ENCODE results near the gene ANK3.
"Not testable (repeated sequence)": the region's sequence is repeated elsewhere in the genome, so short reads cannot be mapped to it uniquely, and the experiment has no call there.

The ANK3 gene

DNA sequence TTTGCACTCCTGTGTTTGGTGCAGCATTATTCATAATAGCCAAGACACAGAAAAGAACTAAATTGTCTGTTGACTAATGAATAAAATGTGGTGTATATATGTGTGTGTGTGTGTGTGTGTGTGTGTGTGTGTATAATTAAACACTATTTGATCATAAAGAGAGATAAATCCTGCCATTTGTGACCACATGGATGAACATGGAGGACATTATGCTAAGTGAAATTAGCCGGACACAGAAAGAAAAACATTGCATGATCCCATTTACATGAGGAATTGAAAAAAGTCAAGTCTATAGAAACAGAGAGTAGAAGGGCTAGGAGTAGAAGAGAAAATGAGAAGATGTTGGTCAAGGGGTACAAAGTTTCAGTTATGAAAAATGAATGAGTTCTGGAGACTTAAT is 85.9 kb downstream of the ANK3 start:
- Histone ChIP-seq H3K4me1 (ENCODE audit: control insufficient read depth in 1 of 2, insufficient read depth in 2 of 2, low read length in 2 of 2) (no peaks in the 10 kb centered on the region), H3K4me3 (ENCODE audit: low read depth in 1 of 2, low read length in 2 of 2) (no peak overlapping the region), H3K27me3 (ENCODE audit: low read depth, low read length) (no peaks in the 10 kb centered on the region), H3K27ac (ENCODE audit: low read length) (no peak overlapping the region), H3K9me3 (ENCODE audit: control insufficient read depth in 1 of 2, low read length in 2 of 2) (no peaks in the 10 kb centered on the region), H3K36me3 (ENCODE audit: control insufficient read depth in 1 of 2, insufficient read depth in 2 of 2, low read length in 2 of 2) (no peaks in the 10 kb centered on the region)

DNA sequence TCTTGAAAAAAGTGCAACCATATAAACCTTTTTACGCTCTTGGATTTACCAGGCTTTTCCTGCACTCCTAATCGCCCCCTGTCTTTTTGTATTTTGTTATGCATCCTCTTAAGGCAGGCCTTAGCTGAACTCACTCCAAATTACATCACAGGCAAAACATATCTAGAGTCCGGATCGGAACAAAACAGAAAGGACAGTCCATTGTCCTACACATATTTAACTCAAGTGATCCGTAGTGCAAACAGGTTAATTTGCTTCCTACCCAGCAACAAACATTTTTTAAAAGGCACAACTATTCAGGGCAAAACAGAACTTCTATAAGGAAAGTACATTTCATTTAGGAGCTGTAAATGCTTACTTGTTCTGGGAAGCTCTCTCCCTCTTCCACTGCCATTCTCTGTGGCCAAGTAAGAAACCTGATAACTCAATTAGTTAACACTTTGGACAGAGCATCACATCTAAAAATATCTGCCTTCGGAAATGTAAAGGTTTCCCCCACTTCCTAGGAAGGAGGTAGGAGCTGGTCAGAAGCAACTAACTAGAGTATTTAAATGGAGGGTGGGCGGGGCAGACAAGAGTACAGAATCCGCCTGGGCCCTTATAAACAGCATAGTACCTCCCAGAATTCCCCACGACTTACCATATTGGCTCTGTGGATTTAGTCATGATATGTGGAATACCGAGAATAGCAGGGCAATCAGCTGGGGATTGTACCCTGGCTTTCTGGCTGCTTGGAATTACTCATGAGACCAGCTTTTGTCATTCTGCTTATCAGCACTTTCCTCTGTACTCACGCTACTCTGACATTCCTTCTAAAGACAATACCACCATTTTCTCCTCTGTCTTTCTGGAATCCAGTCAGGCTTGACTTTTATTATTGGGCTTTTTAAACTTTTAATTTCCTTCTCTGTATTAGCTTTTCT is 89.5 kb downstream of the ANK3 start:
- H3K4me3 ChIP-seq (ENCODE audit: low read depth in 1 of 2, low read length in 2 of 2): peak overlapping the region; percentile 21 to 35
- H3K36me3 ChIP-seq (ENCODE audit: control insufficient read depth in 1 of 2, insufficient read depth in 2 of 2, low read length in 2 of 2): no peaks in the 10 kb centered on the region
- peak overlapping the region; percentile 58 for H3K27ac ChIP-seq (ENCODE audit: low read length)
- no peaks in the 10 kb centered on the region for H3K9me3 ChIP-seq (ENCODE audit: control insufficient read depth in 1 of 2, low read length in 2 of 2)
- H3K27me3 ChIP-seq (ENCODE audit: low read depth, low read length): no peaks in the 10 kb centered on the region
- H3K4me1 ChIP-seq (ENCODE audit: control insufficient read depth in 1 of 2, insufficient read depth in 2 of 2, low read length in 2 of 2): no peaks in the 10 kb centered on the region

DNA sequence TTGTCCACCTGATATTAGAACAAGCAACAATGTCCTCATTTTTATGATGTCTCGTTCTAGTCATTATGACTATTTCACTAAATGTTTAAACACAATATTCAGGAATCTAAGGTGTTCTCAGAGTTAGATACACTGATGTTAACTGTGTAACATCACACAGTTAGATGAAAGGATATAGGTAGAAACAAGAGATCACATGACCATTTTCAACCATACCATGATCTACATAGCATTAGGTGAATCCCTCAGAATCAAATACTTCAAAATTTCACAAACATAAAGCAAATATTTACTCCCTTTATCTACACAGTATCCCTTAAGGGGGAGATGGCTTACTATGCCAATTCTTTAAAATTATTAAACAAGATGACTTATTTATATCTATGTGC is 90.3 kb downstream of the ANK3 start:
- Histone ChIP-seq H3K9me3 (ENCODE audit: control insufficient read depth in 1 of 2, low read length in 2 of 2) (no peaks in the 10 kb centered on the region), H3K27ac (ENCODE audit: low read length) (no peak overlapping the region), H3K27me3 (ENCODE audit: low read depth, low read length) (no peaks in the 10 kb centered on the region), H3K4me3 (ENCODE audit: low read depth in 1 of 2, low read length in 2 of 2) (peak overlapping the region in 1 of 2 donors; percentile 8), H3K36me3 (ENCODE audit: control insufficient read depth in 1 of 2, insufficient read depth in 2 of 2, low read length in 2 of 2) (no peaks in the 10 kb centered on the region), H3K4me1 (ENCODE audit: control insufficient read depth in 1 of 2, insufficient read depth in 2 of 2, low read length in 2 of 2) (no peaks in the 10 kb centered on the region)

DNA sequence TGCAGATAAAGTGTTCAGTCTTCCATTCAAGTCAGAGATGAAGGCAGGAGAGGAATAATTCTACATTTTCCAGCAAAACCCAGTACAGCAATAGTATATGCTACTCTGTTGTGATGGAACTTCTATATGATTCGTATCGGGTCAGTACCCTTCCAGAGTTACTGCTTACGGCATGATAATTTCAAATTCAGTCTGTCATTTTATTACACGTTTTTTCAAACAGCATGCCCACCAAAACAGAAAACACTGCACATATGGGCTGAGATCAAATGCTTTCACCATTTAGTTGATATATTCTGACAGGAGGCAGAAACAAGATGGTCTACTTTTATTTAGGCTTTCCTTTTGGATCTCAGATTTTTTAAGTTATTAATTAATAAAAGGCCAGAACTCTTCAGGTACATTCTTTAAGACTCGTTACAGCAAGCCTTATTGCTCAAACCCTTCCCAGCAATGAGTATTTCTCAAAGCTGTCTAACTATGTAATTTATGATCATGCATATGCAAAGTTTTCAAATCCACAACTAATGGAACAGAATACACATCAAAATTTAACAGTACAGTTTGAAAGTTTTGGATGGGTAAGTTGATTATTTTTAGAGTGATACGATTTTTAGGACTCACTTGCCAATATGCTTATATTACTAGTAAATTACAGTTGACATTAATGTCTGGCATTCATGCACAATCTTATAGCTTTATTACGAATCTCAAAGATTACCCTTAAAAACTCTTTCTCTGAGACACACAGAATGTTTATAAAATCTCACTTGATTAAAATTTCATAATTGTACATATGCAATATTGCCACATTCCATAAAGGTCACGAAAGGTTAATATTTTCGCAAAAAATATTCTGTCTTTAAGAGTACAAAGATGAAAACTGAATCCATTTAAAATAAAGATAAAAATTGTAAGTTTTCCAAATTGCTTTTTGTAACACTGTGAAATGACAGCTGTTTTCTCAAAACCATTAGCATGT is 91.0 kb downstream of the ANK3 start:
- Histone ChIP-seq H3K9me3 (ENCODE audit: control insufficient read depth in 1 of 2, low read length in 2 of 2) (no peaks in the 10 kb centered on the region), H3K36me3 (ENCODE audit: control insufficient read depth in 1 of 2, insufficient read depth in 2 of 2, low read length in 2 of 2) (no peaks in the 10 kb centered on the region), H3K27ac (ENCODE audit: low read length) (peak overlapping the region; percentile 28), H3K4me1 (ENCODE audit: control insufficient read depth in 1 of 2, insufficient read depth in 2 of 2, low read length in 2 of 2) (no peaks in the 10 kb centered on the region), H3K4me3 (ENCODE audit: low read depth in 1 of 2, low read length in 2 of 2) (peak overlapping the region in 1 of 2 donors; percentile 35), H3K27me3 (ENCODE audit: low read depth, low read length) (no peaks in the 10 kb centered on the region)

DNA sequence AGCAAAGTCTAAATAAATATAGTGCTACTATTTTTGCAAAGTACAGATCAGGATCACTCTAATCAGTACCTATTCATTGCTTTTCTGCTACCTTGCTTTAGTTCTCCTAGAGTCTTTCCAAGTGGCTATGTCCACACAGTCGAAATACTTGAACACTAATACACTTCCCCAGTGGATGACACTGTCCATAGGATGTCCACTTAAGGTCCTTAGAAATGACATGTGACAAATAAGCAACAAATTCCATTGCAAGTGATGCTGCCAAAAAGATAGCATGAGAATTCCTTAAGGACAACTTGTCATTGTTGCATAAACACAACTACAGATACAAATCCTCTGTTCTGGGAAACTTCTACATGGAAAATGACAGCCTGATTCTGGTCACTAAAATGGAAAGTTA is 93.6 kb downstream of the ANK3 start:
- H3K4me3 ChIP-seq (ENCODE audit: low read depth in 1 of 2, low read length in 2 of 2): no peak overlapping the region
- no peak overlapping the region for H3K27ac ChIP-seq (ENCODE audit: low read length)
- H3K9me3 ChIP-seq (ENCODE audit: control insufficient read depth in 1 of 2, low read length in 2 of 2): no peaks in the 10 kb centered on the region
- no peaks in the 10 kb centered on the region for H3K4me1 ChIP-seq (ENCODE audit: control insufficient read depth in 1 of 2, insufficient read depth in 2 of 2, low read length in 2 of 2)
- H3K36me3 ChIP-seq (ENCODE audit: control insufficient read depth in 1 of 2, insufficient read depth in 2 of 2, low read length in 2 of 2): no peaks in the 10 kb centered on the region
- H3K27me3 ChIP-seq (ENCODE audit: low read depth, low read length): no peaks in the 10 kb centered on the region

DNA sequence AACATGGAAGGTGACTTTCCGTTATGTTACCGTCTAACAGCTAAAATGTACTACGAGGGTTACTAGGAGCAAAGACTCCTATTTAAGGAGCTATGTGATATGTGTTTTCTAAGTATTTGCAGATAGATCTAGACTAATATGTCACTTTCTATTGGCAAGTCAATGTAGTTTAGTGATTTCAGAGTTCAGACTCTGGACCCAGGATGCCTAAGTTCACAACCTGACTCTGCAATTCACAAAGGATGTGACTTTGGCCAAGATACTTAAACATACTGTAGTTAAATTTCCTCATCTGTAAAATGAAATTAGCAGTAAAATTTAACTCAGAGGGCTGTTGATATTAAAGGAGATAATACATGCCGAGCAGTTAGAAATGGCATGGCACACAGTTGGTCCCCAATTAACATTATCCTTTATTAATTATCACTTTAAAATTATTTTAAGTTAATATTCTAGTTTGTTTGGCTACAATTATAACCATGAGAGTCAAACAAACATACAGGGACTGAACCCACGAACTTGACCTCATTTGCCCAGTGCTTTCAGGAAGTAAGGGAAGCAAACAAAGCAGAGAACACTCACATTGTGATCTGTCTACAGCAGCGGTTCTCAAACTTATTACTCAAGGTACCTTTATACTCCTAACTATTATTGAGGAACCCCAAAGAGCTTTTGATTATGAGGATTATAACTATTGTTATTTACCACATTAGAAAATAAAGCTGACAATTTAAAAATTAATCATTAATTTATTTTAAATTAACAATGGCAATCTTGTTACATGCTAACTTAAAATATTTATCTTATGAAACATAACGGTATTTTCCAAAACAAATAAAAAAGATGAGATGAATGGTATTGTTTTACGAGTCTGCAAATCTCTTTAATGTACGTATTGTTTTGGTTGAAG is 94.4 kb downstream of the ANK3 start:
- H3K4me1 ChIP-seq (ENCODE audit: control insufficient read depth in 1 of 2, insufficient read depth in 2 of 2, low read length in 2 of 2): peaks cover 0 to 4% of the 10 kb centered on the region in 2 donors
- no peaks in the 10 kb centered on the region for H3K27me3 ChIP-seq (ENCODE audit: low read depth, low read length)
- H3K4me3 ChIP-seq (ENCODE audit: low read depth in 1 of 2, low read length in 2 of 2): no peak overlapping the region
- no peaks in the 10 kb centered on the region for H3K9me3 ChIP-seq (ENCODE audit: control insufficient read depth in 1 of 2, low read length in 2 of 2)
- H3K27ac ChIP-seq (ENCODE audit: low read length): no peak overlapping the region
- H3K36me3 ChIP-seq (ENCODE audit: control insufficient read depth in 1 of 2, insufficient read depth in 2 of 2, low read length in 2 of 2): no peaks in the 10 kb centered on the region

DNA sequence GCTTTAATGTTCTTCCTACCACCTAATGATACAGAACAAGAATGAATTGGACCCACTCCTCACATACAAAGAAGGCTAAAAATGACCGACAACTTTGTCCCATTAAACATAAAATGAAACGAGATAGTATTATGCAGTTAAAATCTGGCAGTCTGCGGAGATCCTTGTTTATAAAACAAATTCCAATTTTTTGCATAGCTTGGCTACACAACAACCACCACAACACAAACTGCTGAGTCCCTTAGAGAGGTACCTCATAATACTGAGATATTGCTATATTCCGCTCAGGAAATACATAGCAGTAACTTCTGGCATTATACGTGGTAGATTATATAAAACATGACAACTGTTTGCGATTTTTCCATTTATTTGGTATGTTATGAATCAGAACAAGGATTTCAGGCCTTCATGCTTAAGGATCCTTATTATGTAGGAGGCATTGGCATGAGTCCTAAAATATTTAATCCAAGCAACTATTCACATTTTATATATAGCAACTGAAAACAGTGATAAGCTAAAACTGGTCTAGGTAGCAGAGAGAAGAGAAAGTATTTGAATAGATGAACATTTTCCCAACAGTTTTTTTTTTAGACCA is 96.0 kb downstream of the ANK3 start:
- H3K27me3 ChIP-seq (ENCODE audit: low read depth, low read length): no peaks in the 10 kb centered on the region
- no peaks in the 10 kb centered on the region for H3K36me3 ChIP-seq (ENCODE audit: control insufficient read depth in 1 of 2, insufficient read depth in 2 of 2, low read length in 2 of 2)
- no peak overlapping the region for H3K4me3 ChIP-seq (ENCODE audit: low read depth in 1 of 2, low read length in 2 of 2)
- no peaks in the 10 kb centered on the region for H3K9me3 ChIP-seq (ENCODE audit: control insufficient read depth in 1 of 2, low read length in 2 of 2)
- H3K27ac ChIP-seq (ENCODE audit: low read length): no peak overlapping the region
- H3K4me1 ChIP-seq (ENCODE audit: control insufficient read depth in 1 of 2, insufficient read depth in 2 of 2, low read length in 2 of 2): peaks cover 0 to 4% of the 10 kb centered on the region in 2 donors

DNA sequence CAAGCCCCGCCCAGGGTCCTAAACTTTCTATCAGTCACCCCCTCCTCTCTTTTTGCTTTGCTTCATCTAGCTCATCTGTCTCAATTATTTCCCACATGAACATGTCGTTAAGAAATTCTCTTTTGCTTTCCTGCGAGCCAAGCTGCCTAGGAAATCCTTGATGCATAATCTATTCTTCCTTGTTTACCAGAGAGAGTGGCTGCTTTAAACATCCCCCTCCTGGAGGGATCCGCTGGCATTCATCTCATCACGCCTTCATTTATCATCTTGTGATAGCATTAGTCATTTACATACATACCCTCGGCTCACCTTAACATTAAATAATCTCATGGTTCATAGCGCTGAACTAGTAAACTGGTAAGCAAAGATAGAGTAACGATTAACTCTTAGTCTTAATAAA is 96.7 kb downstream of the ANK3 start:
- Histone ChIP-seq H3K4me3 (ENCODE audit: low read depth in 1 of 2, low read length in 2 of 2) (no peak overlapping the region), H3K36me3 (ENCODE audit: control insufficient read depth in 1 of 2, insufficient read depth in 2 of 2, low read length in 2 of 2) (no peaks in the 10 kb centered on the region), H3K27ac (ENCODE audit: low read length) (no peak overlapping the region), H3K9me3 (ENCODE audit: control insufficient read depth in 1 of 2, low read length in 2 of 2) (no peaks in the 10 kb centered on the region), H3K4me1 (ENCODE audit: control insufficient read depth in 1 of 2, insufficient read depth in 2 of 2, low read length in 2 of 2) (peaks cover 0 to 9% of the 10 kb centered on the region in 2 donors), H3K27me3 (ENCODE audit: low read depth, low read length) (no peaks in the 10 kb centered on the region)

DNA sequence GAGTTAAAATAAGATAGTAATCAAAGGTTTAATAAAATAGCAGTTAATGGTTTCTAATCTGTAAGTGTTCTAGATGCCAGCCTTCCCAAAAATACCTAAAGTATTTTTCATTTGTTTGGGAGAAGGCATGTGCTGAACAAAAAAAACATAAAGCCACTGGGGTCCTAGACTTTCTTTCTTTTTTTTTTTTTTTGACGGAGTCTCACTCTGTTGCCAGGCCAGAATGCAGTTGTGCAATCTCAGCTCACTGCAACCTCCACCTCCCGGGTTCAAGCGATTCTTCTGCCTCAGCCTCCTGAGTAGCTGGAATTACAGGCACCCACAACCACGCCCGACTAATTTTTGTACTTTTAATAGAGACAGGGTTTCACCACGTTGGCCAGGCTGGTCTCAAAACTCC is 97.1 kb downstream of the ANK3 start:
- H3K9me3 ChIP-seq (ENCODE audit: control insufficient read depth in 1 of 2, low read length in 2 of 2); H3K27me3 ChIP-seq (ENCODE audit: low read depth, low read length); H3K27ac ChIP-seq (ENCODE audit: low read length); H3K4me3 ChIP-seq (ENCODE audit: low read depth in 1 of 2, low read length in 2 of 2); H3K4me1 ChIP-seq (ENCODE audit: control insufficient read depth in 1 of 2, insufficient read depth in 2 of 2, low read length in 2 of 2); H3K36me3 ChIP-seq (ENCODE audit: control insufficient read depth in 1 of 2, insufficient read depth in 2 of 2, low read length in 2 of 2): not testable (repeated sequence)

DNA sequence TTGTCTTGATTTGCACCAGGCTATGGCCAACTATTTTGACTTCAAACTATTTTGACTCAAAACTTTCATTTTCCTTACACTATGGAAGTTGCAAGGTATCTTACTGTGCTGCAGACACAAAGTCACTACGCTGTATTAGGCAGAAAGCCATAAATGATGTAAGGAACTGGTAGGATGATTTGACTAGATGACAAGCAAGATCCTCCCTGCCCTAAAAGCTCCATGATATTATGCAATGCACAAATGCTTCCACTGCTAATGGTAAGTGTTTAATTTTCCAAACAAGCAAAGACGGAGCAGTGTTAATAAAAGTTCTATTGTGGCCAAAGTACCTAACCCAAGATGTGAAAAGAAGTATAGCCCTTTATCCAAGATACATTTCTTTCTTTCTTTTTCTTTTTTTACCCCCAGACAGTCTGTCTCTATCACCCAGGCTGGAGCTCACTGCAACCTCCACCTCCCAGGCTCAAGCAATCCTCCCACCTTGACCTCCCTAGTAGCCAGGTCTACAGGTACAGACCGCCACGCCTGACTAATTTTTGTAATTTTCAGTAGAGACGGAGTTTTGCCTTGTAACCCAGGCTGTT is 98.2 kb downstream of the ANK3 start:
- Histone ChIP-seq H3K27me3 (ENCODE audit: low read depth, low read length) (no peaks in the 10 kb centered on the region), H3K9me3 (ENCODE audit: control insufficient read depth in 1 of 2, low read length in 2 of 2) (no peaks in the 10 kb centered on the region), H3K4me3 (ENCODE audit: low read depth in 1 of 2, low read length in 2 of 2) (no peak overlapping the region), H3K36me3 (ENCODE audit: control insufficient read depth in 1 of 2, insufficient read depth in 2 of 2, low read length in 2 of 2) (no peaks in the 10 kb centered on the region), H3K27ac (ENCODE audit: low read length) (no peak overlapping the region), H3K4me1 (ENCODE audit: control insufficient read depth in 1 of 2, insufficient read depth in 2 of 2, low read length in 2 of 2) (peaks cover 0 to 9% of the 10 kb centered on the region in 2 donors)

Data from muscle layer of duodenum (tissue), 2 donors.